A673 (cell line): ENCODE measurements around the gene FNDC3B.

Experiments
- EZH2 ChIP-seq: fragments of 200-600 bp; sonication (generic); IDR thresholded peaks from 2 replicates; pipeline ENCODE4 v1.6.1; 2017; ENCODE audit warnings: borderline replicate concordance, low read depth, mild to moderate bottlenecking, mixed read lengths, antibody characterized with exemption, low read length; ENCODE audit not compliant: poor library complexity, severe bottlenecking
- TF ChIP-seq, protein P1 (sequence below): fragments of 300-800, 200-600 bp; sonication (generic); conservative IDR thresholded peaks from 2 replicates; pipeline ENCODE4 v1.5.1; 2017; ENCODE audit warnings: low read depth, mild to moderate bottlenecking, antibody characterized with exemption, low read length, moderate library complexity, mixed read lengths

DNA sequence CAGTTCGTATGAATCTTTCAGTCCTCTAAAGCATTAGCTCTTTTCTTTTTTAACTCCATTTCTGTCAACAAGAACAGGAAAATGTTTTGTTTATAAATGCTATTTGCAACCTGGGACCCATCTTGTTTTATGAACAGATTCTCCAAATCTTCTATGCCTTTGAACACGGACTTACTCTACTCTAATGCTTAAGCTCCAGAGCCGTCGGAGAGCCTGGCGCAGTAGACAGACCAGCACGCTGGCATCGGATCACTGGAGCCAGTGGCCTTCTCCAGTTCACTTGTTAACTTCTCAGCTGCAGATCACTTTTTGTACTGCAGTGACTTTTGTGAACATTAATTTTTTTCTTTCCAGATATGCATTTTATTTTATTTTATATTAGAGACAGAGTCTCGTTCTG, 286.1 kb downstream of the FNDC3B start:
- TF ChIP-seq, protein P1, sequence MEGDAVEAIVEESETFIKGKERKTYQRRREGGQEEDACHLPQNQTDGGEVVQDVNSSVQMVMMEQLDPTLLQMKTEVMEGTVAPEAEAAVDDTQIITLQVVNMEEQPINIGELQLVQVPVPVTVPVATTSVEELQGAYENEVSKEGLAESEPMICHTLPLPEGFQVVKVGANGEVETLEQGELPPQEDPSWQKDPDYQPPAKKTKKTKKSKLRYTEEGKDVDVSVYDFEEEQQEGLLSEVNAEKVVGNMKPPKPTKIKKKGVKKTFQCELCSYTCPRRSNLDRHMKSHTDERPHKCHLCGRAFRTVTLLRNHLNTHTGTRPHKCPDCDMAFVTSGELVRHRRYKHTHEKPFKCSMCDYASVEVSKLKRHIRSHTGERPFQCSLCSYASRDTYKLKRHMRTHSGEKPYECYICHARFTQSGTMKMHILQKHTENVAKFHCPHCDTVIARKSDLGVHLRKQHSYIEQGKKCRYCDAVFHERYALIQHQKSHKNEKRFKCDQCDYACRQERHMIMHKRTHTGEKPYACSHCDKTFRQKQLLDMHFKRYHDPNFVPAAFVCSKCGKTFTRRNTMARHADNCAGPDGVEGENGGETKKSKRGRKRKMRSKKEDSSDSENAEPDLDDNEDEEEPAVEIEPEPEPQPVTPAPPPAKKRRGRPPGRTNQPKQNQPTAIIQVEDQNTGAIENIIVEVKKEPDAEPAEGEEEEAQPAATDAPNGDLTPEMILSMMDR, result no peak
- no peak for TF ChIP-seq EZH2
